ENCODE measurements around the gene MYO7A.

DNA sequence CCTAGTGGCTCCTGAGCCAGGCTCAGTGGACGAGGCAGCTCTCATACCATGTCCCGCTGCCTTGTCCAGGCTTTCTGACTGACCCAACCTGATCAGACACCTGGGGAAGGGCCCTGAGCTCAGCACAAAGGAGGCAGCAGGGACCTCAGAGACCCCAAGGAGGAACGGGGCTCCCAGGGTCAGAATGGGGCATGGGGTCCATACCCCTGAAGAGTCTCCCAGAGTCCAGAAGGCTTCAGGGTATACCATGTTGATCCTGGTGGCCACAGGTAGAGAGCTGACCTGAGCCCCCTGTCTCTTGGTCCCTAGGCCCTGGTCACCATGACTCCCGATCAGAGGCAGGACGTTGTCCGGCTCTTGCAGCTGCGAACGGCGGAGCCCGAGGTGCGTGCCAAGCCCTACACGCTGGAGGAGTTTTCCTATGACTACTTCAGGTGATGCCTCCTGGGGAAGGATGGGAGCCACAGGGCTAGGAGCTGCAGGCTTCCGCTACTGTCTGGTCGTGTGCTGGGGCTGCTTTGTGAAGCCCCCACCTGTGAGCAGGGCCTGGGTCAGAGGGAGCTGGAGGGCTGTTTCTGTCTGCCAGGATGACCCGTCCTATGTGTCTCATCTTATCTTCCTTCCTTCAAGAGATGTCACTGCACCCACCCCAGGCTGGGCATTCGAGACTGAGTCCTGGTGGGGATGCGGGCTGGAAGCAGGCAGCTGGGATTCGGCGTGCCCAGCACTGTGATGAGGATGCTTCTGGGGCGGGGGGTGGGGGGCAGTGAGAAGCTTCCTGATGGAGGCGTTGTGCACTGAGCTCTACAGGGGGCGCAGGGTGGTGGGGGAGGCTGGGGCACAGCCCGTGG lies 74.2 kb downstream of the MYO7A start:
- TF ChIP-seq, protein P1, sequence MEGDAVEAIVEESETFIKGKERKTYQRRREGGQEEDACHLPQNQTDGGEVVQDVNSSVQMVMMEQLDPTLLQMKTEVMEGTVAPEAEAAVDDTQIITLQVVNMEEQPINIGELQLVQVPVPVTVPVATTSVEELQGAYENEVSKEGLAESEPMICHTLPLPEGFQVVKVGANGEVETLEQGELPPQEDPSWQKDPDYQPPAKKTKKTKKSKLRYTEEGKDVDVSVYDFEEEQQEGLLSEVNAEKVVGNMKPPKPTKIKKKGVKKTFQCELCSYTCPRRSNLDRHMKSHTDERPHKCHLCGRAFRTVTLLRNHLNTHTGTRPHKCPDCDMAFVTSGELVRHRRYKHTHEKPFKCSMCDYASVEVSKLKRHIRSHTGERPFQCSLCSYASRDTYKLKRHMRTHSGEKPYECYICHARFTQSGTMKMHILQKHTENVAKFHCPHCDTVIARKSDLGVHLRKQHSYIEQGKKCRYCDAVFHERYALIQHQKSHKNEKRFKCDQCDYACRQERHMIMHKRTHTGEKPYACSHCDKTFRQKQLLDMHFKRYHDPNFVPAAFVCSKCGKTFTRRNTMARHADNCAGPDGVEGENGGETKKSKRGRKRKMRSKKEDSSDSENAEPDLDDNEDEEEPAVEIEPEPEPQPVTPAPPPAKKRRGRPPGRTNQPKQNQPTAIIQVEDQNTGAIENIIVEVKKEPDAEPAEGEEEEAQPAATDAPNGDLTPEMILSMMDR (conservative IDR thresholded peaks at IDR 0.05; ENCODE audit: low read depth, low read length), result no peak
- TF ChIP-seq POLR2A (IDR thresholded peaks at IDR 0.05; ENCODE audit: low read depth, low read length), result no peak
- no peak for TF ChIP-seq RCOR1 (IDR thresholded peaks at IDR 0.05; ENCODE audit: insufficient replicate concordance, low read length)
- TF ChIP-seq RAD21 (IDR thresholded peaks at IDR 0.05; ENCODE audit: low read length), result no peak
- TF ChIP-seq, protein P2, sequence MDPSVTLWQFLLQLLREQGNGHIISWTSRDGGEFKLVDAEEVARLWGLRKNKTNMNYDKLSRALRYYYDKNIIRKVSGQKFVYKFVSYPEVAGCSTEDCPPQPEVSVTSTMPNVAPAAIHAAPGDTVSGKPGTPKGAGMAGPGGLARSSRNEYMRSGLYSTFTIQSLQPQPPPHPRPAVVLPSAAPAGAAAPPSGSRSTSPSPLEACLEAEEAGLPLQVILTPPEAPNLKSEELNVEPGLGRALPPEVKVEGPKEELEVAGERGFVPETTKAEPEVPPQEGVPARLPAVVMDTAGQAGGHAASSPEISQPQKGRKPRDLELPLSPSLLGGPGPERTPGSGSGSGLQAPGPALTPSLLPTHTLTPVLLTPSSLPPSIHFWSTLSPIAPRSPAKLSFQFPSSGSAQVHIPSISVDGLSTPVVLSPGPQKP (IDR thresholded peaks at IDR 0.05; ENCODE audit: borderline replicate concordance, low read depth, low read length), result no peak
- no peak for TF ChIP-seq SMC3 (IDR thresholded peaks at IDR 0.05; ENCODE audit: low read depth, low read length)
- no peak for TF ChIP-seq MXI1 (IDR thresholded peaks at IDR 0.05; ENCODE audit: borderline replicate concordance, low read depth, low read length)
- no peak for TF ChIP-seq NFE2L2 (IDR thresholded peaks at IDR 0.05; ENCODE audit: low read depth, low read length)
- TF ChIP-seq CHD1 (IDR thresholded peaks at IDR 0.05; ENCODE audit: low read depth, low read length), result no peak
- TF ChIP-seq BHLHE40 (IDR thresholded peaks at IDR 0.05; ENCODE audit: low read depth, low read length), result no peak
- TF ChIP-seq, protein P3, sequence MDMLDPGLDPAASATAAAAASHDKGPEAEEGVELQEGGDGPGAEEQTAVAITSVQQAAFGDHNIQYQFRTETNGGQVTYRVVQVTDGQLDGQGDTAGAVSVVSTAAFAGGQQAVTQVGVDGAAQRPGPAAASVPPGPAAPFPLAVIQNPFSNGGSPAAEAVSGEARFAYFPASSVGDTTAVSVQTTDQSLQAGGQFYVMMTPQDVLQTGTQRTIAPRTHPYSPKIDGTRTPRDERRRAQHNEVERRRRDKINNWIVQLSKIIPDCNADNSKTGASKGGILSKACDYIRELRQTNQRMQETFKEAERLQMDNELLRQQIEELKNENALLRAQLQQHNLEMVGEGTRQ (IDR thresholded peaks at IDR 0.05; ENCODE audit: low read depth, low read length), result no peak
- TF ChIP-seq FOS (IDR thresholded peaks at IDR 0.05; ENCODE audit: low read depth, low read length), result no peak
- no peak for TF ChIP-seq CEBPB (IDR thresholded peaks at IDR 0.05; ENCODE audit: low read depth, low read length)
- TF ChIP-seq MAFK (IDR thresholded peaks at IDR 0.05; ENCODE audit: low read depth, low read length), result no peak
